ENCODE measurements around the gene MYRF.

The MYRF gene

GRCh38 chr11:61731952-61732675, 20.3 kb upstream of the MYRF start:
- TF ChIP-seq CTCF (IDR thresholded peaks at IDR 0.05; ENCODE audit: low read depth, low read length): no peak
- no peak overlapping the region for H3K4me3 ChIP-seq (replicated peaks in 1 of 2; ENCODE audit: low read depth in 2 of 2, low read length in 2 of 2)
- peak in 1 of 2 donors; percentile 24 for DNase-seq (ENCODE audit: low read depth in 2 of 2)

GRCh38 chr11:61732705-61733104, 19.7 kb upstream of the MYRF start:
- DNase-seq (ENCODE audit: low read depth in 2 of 2): peak; percentile 47 to 67
- H3K4me3 ChIP-seq (replicated peaks in 1 of 2; ENCODE audit: low read depth in 2 of 2, low read length in 2 of 2): no peak overlapping the region
- TF ChIP-seq CTCF (IDR thresholded peaks at IDR 0.05; ENCODE audit: low read depth, low read length): no peak

GRCh38 chr11:61733120-61733978, 19.1 kb upstream of the MYRF start:
- DNase-seq (ENCODE audit: low read depth in 2 of 2): peak; percentile 85 to 87
- peak; percentile 100 for TF ChIP-seq CTCF (IDR thresholded peaks at IDR 0.05; ENCODE audit: low read depth, low read length)
- no peak overlapping the region for H3K4me3 ChIP-seq (replicated peaks in 1 of 2; ENCODE audit: low read depth in 2 of 2, low read length in 2 of 2)

GRCh38 chr11:61734767-61735166, 17.7 kb upstream of the MYRF start:
- no peak for DNase-seq (ENCODE audit: low read depth in 2 of 2)
- H3K4me3 ChIP-seq (replicated peaks in 1 of 2; ENCODE audit: low read depth in 2 of 2, low read length in 2 of 2): no peak overlapping the region
- TF ChIP-seq CTCF (IDR thresholded peaks at IDR 0.05; ENCODE audit: low read depth, low read length): no peak

- TF ChIP-seq CTCF (IDR thresholded peaks at IDR 0.05; ENCODE audit: low read depth, low read length): no peak
- DNase-seq (ENCODE audit: low read depth in 2 of 2): no peak
- H3K4me3 ChIP-seq (replicated peaks in 1 of 2; ENCODE audit: low read depth in 2 of 2, low read length in 2 of 2): no peak overlapping the region
These were observed 17.0 kb upstream of the MYRF start for GRCh38 chr11:61735391-61735790.

GRCh38 chr11:61736310-61736709, 16.1 kb upstream of the MYRF start:
- H3K4me3 ChIP-seq (replicated peaks in 1 of 2; ENCODE audit: low read depth in 2 of 2, low read length in 2 of 2): no peak overlapping the region
- no peak for DNase-seq (ENCODE audit: low read depth in 2 of 2)
- no peak for TF ChIP-seq CTCF (IDR thresholded peaks at IDR 0.05; ENCODE audit: low read depth, low read length)
